ENCODE results near the gene HRH3.

DNA sequence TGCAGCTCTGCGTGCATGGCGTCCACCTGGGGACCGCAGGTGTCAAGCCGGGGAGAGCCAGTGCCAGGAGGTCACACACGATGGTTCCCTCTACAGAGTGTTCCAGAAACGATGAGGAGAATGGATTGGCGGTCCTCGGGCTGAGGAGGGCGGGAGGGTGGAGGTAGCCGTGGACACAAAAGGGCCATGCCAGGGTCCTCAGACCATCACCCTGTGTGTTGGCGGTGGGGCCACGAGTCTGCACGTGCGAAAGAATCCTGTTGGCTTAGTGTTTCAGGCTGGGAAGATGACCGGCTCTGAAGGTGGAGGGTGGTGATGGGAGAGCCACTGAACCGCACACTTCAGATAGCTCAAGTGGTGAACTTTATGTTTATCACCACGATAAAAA is 13.7 kb downstream of the HRH3 start:
- no peak for TF ChIP-seq SUZ12 (IDR thresholded peaks at IDR 0.05)
- TF ChIP-seq FOXK2 (IDR thresholded peaks at IDR 0.05): no peak
- no peak for TF ChIP-seq PKNOX1 (IDR thresholded peaks at IDR 0.05)
- no peak for TF ChIP-seq ELF4 (IDR thresholded peaks at IDR 0.05)
- TF ChIP-seq FOXA1 (IDR thresholded peaks at IDR 0.05): no peak
- no peak for TF ChIP-seq SP1 (IDR thresholded peaks at IDR 0.05)
- TF ChIP-seq ARNT (IDR thresholded peaks at IDR 0.05): no peak
- no peak for TF ChIP-seq TARDBP (IDR thresholded peaks at IDR 0.05)
- no peak for TF ChIP-seq HDGF (IDR thresholded peaks at IDR 0.05; ENCODE audit: borderline replicate concordance)

Measured in HEK293T (cell line).